HG02943 (cell line): ENCODE results near the gene PANX1.

Experiments
- ATAC-seq: cut with Tn5 transposase; IDR thresholded peaks from one replicate; pipeline ENCODE4 v1.9.1; 2021; ENCODE audit warnings: mild to moderate bottlenecking, low read depth, moderate library complexity; ENCODE audit not compliant: unreplicated experiment

The PANX1 gene

DNA sequence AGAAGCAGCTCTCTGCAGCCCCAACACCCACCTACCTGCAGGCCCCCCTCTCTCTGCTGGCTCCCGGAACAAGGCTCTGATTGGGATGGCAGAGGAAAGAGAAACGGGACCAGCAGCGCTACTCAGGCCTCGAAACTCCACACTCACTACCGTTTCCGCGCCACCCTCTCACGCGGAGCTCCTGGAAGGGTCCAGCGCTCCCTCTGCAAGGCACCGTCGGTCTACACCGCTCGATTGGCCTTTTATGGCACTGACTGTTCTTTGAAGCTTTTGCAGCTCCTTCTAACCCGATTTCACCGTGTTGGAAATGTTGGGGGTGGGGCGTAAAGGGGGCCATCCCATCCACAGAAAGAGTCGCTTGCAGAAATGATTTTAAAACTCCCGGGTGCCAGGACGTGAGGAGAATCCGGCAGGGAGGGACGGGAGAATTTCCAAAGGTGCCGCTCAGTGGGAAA, 323 bp upstream of the PANX1 start:
- peak; percentile 20 for ATAC-seq

DNA sequence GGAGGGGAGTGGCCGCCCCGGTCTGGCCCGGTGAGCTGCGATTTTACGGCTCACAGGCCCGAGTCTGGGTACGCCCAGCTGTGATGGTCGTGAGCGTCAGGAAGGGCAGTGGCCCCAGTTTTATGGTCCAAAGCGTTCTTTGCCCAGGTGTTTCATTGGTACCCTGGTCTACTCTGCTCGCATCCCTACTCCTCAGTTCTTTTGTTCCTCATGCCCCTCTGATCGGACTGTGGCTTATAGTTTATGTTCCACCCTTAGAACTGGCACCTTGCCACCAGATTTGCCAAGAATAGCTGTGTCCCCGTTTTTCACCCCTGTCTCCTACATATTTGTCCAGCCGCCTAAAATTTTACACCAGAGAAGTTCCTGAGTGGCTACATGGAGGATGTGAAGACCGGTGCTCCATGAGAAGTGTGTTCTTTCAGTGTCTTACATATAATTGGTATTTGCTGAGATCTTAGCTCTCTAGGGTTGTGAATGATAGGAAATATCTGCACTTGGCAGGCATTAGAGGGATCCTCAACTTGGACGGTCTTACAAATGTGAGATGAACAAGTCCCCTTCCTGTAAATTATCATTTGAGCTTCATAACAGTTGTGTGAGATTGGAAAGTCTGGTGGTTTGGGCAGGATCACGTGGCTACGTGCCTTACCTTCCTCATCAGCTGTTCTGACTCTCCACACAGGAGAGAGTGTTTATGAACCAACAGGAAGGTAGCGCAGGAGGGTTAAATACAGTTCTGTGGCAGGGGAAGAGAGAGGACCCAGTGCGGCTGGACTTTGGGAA, 1.1 kb downstream of the PANX1 start:
- ATAC-seq, result no peak

DNA sequence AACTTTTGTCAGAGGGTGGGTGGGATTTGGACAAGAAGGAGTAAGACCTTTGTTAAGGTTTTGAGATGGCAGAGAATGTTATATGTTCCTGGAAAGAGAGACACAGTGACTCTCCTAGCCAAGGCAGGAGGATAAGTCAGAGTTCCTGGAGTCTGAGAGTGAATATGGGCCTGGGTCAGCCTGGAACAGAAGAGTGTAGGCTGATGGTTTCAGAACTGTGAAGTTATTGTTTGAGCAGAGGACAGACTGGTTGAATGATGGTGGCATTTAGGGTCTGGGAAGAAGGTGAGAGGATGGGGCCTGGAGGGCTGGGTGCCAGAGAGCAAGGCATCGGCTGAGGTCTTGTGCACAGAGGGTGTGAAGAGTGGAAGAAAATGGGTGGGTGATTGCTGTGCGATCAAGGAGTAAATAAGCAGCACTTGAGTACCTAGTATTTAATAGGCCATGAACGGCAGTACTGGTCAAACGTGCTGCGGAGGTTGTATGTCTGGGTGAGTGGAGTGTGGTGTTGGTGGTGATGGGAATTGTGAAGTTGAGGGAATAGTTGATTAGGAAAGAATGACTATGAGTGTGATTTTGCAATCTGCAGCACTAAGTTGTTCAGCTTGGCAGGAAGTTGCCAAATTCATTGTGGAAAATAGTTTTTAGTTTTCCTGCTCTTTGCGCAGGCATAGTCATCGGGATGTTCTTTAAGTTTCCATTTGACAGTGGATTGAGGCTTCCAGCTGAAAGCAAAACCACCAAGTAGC, 1.8 kb downstream of the PANX1 start:
- ATAC-seq, result no peak

DNA sequence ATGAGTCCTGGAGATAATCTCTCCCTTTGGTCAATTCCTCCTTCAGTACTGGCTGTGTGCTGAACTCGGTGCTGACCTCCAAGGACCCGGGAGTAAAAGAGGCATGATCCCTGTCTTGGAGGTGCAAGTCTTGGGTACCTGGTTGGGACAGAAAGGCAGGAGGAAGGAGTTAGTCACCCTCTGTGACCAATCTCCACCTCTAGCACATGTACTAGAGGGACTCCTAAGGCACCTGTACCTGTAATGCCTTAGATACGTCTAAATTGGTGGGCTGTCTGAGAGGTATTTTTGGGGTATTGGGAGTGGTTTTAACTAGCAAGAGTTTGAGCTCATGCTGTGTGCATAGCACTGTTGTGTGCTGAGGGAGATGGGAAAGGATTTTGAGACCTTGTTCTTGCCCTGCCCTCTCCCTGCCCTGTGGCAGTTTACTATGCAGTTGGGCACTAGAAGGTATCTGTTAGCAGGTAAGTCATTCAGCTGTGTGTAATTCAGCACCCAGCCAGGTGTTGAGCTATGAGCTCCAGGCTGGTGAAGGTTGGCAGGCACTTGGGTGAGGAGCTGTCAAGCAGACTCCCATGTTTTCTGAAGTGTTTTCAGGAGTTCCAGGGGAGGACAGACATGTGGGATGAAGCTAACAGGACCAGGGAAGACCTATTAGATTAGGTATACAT, 2.5 kb downstream of the PANX1 start:
- no peak for ATAC-seq

DNA sequence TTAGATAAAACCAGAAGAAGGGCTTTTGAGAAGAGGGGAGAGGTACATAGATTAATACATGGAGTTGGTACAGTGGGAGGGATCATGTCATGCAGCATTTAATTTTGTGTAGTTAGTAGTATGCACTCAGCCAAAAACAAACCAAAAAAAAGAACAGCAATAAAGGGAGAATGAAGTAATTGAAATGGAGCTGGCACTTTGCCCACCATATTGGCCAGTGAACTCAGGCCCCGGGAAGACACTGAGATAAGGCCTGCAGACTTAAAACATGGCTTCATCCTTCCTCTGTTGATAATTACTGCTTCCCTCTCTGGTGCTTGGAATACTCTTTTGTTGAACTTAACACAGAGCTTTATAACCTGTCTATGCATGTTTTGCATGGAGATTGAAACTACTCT, 3.1 kb downstream of the PANX1 start:
- ATAC-seq, result no peak

DNA sequence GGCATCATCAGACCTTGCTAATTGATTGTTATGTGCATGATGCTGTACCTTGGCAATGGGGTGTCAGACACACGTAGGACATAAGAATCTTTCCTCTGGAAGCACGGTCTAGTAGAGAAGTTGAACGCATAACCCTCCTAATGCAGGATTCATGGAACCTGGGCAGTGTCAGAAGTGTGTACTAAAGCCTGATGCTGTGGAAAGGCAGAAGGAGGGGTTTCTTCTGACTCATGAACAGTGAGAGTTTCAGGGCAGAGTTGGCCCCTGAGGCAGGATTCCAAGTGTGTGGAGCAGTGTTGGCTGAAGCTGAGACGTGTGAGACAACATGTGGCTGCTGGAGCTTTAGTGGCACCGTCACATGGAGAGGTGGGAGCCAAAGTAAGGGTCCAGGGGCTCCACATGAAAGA, 3.5 kb downstream of the PANX1 start:
- no peak for ATAC-seq

DNA sequence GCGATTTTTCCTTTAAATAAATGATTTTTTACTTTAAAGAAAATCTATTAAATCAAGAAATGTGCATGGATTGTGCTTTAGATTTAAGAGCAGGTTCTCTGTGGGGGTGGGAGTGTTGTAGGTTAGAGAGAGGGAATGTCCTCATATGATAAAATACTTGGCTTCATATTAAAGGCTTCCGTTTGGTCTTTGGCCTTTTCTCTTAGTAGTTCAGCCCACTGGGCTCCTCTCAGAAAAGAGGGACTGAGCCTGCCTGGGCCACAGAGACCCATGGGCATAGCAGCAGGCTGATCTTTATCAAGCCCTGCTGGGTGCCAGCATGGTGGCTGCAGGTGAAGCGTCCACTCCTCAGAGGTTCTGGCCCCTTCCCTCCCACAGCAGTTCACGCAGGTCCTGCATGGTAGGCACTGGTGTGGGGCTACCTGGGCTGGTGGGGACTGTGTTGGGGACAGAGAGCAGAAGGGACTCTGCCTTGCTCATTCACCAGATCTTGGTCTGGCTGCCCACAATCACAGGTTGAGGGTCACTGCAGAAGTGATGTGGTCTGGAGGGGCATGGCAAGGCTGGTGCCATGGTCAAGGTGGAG, 4.3 kb downstream of the PANX1 start:
- no peak for ATAC-seq

DNA sequence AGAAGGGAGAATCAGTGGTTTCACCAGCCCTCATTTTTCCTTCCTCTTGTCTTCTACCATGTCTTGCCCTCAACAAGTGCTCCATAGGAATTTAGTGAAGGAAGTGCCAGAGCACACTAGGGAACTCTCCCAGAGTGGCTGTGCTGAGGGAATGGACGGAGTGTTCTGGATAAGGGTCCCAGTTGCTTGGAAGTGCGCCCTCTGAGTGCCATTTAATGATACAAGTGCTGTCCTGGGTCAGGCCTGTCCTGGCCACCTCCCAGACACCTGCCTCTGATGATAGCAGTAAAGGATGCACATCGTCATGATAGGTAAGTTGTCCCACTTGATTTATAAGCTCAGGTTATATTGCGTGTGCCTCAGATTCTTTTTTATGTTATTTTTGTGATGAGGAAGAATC, 5.1 kb downstream of the PANX1 start:
- no peak for ATAC-seq

DNA sequence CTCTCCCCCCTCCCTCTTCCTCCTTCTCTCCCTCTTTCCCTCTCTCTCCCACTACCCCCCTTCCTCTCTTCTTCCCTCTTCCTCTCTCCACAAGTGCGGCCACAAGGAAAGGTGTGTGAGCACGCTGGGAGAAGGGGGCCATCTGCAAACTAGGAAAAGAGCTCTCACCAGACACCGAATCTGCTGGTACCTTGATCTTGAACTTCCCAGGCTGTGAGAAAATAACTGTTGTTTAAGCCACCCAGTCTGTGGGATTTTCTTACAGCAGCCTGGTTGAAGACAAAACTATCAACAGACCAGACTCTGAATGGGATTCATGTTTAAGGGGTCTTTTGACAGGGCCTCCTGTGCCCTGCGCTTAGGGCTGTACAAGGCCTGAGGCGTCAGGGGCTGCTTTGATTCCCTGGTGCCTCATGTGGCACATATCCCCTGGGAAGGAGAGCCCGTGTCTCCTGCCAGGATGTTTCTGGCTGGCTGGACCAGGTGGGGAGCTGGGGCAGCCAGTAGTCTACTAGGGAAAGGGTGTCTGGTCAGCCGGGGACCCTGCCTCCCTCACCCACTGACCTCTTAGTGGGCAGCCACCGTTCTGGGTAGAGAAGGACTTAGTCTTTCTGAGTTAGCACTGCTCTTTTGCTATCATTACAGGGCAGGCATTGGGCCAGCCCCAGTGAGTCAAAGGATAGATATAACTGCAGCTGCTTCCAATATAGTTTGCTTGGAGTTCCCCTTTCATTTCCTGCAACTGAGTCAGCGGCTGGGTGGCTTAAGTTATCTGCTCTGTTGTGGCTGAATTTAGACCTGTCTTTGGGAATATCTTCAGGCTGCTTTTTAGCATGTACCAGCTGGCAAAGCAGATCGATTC, 6.2 kb downstream of the PANX1 start:
- no peak for ATAC-seq

DNA sequence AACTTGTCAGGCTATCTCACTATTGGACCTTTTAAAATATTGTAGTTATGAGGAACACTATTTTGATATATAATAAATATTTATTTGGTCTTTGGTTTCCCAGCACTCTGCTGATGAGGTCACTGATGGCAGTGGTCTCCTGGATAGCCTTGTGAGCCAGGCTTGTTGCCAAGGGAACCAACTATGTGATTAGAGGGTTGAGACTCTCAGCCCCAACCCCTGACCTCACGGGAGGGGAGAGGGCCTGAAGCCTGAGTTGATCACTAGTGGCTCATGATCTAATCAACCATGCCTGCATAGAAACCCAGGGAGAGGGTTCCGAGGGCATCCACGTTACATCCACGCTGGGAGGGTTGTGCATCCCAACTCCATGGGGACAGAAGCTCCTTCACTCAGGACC, 10.8 kb downstream of the PANX1 start:
- ATAC-seq, result no peak

DNA sequence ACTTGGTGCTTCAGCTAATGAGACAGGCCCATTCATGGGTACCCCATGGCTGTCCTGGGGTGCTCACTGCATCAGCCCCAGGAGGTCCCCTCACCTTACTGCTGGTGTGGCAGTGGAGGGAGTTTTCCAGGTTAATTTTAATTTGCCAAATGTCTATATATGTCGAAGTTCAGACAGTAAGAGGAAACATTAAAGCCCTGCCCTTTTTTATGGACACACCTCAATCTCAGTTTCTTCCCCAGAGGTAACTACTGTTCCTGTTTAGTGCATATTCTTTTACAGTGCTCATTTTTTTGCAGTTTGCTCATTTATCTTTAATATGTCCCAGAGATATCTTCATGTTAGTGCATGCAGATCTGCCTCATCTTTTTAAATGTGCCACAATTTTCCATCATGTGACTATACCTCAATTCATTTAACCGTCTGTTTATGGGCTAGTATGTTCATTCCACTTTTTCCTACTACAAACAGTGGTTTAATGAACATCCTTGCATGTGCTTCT, 11.6 kb downstream of the PANX1 start:
- no peak for ATAC-seq

DNA sequence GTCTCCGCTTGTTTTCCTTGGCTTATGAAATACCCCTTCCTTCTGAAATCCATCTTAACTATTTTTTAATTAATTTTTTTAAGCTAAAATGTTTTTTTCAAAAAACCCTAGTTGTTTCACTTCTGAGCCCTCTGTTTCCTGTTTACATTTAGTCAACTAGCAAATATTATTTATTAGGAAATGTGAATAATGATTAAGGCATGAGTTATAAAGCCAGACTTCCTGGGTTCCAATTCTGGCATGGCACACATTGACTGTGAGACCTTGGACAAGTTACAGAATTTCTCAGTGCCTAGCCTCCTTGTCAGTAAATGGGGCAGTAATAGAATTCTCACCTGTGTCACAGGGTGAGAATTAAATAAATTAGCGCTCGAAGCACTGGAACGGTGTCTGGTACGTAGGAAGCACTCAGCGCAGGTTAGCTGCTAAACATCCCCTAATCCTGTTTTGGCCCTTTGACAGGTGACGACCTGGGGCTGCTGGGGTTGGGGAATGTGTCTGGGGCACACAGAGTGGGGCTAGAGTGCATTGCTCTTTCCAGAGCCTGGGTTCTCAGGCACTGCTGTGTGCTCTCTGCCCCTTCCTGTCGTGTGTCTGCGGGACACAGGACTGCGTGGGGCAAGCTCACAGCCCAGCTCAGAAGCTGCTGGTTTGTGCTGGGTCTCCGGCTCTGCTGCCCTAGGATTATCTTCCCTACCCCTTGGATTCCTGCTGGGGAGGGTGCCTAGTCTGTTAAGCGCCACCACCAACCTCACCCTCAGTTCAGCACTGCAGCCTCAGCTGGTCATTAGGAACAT, 13.1 kb downstream of the PANX1 start:
- ATAC-seq, result no peak

DNA sequence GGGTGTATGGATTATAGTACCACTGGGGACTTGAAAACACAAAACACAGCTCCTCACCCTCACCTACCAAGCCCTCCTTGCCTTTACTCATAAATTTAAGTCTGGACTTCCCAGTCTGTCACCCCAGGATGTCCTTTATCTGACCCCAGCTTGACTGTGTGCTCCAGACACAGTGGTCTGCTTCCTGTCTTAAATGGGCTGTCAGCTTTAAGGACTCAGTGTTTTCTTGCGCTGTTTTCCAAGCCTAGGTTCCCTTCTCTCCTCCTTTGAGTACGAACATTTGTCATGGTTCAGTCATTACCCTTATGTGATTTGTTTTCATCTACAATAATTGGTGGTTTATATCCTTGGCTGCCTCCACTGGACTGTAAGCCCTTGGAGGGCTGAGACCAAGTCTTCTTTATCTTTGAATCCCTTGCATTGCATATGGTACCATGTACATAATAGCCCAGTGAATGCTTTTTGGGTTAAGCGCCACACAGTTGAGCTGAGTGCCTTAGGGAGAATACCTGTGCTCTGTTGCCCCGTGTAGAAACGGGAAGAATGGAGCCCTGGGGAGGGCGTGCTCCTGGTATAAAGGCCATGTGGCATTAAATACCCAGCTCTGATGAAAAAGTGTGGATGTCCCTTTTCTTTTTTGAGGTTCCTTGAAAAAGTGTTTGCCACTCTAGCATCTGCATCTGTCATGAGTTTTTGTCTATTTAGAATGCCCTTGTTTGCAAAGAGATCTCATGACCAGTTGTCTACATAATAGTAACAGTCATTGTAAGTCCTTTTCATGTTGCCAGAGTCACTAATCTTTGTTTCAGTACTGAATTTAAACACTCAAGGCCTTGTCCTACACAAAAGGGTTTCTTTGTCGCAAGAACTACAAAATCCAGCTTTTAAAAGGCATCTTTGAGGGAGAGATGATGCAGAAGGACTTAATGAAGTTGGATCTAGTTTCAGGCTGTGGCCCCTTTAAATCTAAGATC, 14.0 kb downstream of the PANX1 start:
- ATAC-seq, result no peak

DNA sequence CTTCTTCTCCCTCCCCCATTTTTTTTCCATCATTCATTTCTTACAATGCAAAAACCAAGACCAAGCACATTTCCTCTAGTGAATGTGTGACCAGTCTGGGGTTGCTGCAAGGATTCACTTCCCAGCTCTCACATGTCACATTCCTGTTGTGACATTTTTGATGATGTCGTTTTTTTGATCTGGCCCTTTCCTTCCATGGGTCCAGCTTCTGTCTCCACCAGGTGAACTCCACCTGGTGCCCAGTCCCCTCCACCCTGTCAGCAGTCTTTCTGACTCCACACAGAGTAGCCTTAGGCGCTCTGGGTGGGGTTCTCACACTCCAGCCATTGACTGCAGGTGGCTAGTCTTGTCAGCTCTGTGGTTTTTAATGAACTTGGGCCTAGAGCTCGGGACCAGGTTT, 15.6 kb downstream of the PANX1 start:
- ATAC-seq, result no peak

DNA sequence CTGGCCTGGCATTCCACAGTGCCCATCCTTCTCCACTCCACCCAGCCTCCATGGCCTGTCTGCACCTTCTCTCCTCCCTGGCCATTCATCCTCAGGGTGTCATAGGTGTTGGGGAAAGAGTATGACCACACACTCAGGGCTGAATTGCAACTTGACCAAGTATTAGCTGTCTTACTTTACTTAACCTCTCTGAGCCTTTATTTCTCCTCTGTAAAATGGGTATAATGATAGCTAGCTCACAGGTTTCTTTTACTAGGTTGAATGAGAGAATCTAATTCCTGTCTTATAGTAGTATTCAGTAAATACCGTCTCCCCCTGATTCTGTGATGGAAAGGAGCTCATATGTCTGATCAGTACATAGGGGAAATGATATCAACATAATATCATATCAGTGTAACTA, 16.0 kb downstream of the PANX1 start:
- no peak for ATAC-seq

DNA sequence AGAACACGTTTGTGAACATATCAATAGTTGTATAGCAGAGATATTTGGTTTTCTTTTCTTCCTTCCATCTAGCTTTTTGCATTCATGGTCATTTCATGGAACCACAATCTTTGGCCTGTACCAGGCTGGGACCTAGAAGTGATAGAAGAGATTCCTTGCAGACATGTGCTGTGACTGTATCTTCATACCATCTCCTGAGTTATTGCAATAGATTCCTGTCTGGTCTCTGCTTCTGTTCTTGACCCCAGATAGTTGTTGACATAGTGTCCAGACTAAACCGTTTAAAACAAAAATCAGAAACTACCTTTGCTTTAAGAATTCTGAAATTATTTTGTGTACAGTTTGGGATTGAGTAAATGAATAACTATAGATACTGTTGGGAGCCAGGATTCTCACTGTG, 16.8 kb downstream of the PANX1 start:
- no peak for ATAC-seq

DNA sequence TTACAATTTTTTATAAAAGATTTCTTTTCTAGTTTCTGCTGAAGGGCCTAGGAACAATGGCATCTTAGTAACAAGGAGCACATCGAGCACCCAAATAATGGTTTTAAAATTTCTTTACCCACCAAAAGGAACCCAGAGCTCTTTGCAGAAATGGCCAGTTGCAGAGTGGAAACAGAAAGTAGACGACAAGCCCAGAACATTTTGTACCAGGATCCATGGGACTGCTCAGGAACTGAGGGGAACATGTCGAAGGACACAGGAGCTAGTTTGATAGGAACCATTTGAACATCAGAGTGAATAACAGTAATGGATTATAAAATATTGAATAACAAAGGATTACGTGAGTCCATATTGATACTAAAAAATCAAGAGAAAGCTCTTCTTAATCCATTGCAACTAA, 17.3 kb downstream of the PANX1 start:
- no peak for ATAC-seq

DNA sequence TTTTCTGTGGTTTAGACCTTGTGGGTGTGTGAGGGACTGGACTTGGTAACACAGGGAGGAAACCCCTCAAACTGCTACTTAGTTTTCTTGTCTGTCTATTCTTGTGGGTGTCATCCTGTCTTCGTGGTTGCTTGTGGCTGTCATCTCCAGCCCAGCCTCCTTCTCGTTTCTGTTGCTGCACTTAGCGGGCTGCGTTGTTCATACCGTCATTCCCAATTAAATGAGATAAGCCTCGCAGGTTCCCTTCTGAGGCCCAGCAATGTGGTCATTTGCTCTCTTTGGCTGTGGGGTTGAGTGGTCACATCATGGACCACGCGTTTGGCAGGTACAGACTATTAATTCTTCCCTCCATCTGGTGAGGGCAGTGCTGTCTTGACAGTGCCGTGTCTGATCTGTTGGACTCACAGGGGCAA, 18.8 kb downstream of the PANX1 start:
- no peak for ATAC-seq
